Activated CD8-positive, alpha-beta memory T cell treated with anti-CD3 and anti-CD28 coated beads for 36 hours (primary cell): ENCODE measurements around the gene KBTBD4. TPM values are rescaled to one million over a fixed set of nuclear protein-coding genes. Genes with fewer than 3 reads are reported as not detected.

Experiments used
- CTCF ChIA-PET: fragments of 350-600 bp; sonication (Branson Sonifier 250); formaldehyde crosslinking; loops from one replicate; lab custom pipeline; 2021; ENCODE audit warnings: antibody characterized with exemption; lab: Charles Lee
- POLR2A ChIA-PET: fragments of 350-600 bp; sonication (Branson Sonifier 250); formaldehyde crosslinking; loops from one replicate; lab custom pipeline; 2021; ENCODE audit warnings: antibody characterized with exemption; lab: Charles Lee
- total RNA-seq, 2 experiments: library from RNA; stranded (reverse); gene quantifications; one replicate each; pipeline ENCODE4 v1.2.3, GENCODE V29; 2021

The KBTBD4 gene
- total RNA-seq, 2 experiments from 2014 or later = 19.5 to 20.3 TPM

- POLR2A ChIA-PET = no interaction called here
Observed at GRCh38 chr11:47593492-47593933, 14.7 kb upstream of the KBTBD4 start.

GRCh38 chr11:47592970-47593369, 14.2 kb upstream of the KBTBD4 start:
- ChIA-PET CTCF (no interaction called here), POLR2A (no interaction called here)

More at GRCh38 chr11:47593492-47593933, 14.7 kb upstream of the KBTBD4 start:
- CTCF ChIA-PET = no interaction called here

GRCh38 chr11:47592251-47592650, 13.5 kb upstream of the KBTBD4 start:
- POLR2A ChIA-PET = no interaction called here
- CTCF ChIA-PET = no interaction called here

DNA sequence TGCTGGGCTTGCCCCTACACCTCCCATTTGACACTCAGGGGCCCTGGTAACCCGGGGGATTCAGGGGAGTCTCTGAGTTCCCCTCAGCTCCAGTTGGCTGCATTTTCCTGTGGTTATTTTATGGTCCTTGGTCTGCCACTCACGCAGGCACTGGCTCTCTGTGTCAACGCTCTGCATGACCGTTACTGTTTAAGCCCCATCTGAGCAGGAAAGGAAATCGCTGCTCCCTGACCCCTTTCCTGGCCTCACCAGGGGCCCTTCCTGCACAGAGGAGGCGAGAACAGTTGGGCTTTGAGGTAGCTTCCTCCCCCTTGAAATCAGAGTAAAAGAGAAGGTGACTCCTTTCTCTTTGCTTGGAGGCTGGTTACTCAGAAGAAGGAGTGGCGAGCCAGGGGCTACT, 13.0 kb upstream of the KBTBD4 start:
- CTCF ChIA-PET = no interaction called here

DNA sequence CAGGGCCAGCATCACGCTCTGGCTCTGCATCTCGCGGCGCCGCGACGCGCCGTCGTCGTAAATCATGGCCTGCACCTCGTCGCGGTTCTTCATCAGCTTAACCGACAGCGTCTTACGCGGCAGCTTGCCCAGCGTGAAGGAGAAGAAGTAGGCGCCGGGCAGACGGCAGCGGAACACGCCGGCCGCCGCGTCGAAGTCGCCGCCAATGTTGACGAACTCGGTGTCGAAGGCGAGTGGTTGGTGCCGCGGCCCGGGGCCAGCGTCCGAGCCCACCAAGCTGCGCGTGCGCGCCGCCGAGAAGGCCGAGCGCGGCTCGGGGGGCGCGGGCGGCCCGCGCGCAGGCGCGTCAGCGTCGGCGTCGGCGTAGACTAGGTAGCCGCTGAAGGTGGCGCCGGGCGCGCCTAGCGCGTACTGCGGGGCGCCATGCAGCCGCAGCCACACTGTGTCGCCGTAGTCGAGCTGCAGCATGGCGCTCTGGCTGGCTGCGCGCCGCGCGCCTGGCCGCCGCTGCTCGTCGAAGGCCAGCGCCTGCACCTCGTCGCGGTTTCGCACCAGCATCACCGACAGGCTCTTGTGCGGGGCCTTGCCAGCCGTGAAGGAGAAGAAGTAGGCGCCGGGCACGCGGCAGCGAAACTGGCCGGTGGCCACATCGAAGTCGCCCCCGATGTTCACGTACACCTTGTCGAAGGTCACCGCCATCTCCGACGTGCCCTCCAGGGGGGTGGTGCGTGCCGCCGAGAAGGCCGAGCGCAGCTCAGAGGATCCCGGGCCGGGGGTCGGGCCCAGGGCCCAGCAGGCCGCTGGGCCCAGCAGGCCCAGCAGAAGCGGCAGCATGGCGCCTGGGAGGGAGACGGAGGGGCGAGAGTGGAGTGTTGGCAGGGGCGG, 11.4 kb upstream of the KBTBD4 start:
- ChIA-PET POLR2A (no interaction called here), CTCF (no interaction called here)

More for the DNA sequence above, 13.0 kb upstream of the KBTBD4 start:
- POLR2A ChIA-PET = no interaction called here

GRCh38 chr11:47589584-47589976, 10.8 kb upstream of the KBTBD4 start:
- POLR2A ChIA-PET = no interaction called here
- CTCF ChIA-PET = no interaction called here

DNA sequence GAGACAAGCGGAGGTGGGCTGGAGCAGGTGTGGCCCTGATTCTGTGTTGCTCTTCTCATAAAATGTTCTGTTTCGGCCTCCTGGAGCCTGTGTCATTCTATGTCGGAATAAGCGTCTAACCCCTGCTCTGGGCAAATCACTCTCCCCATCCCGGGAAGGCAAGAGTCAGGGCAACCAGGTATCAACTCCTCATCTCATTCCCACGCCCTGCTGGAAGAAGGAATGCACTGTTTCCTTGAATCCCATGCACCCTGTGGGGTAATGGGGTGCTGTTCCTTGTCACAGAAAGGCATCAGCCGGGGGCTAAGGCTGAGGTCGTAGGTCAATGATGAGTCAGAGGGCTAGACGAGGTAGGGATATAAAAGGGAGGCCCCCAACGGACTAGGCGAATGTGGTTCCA, 10.3 kb upstream of the KBTBD4 start:
- ChIA-PET POLR2A (no interaction called here), CTCF (no interaction called here)

DNA sequence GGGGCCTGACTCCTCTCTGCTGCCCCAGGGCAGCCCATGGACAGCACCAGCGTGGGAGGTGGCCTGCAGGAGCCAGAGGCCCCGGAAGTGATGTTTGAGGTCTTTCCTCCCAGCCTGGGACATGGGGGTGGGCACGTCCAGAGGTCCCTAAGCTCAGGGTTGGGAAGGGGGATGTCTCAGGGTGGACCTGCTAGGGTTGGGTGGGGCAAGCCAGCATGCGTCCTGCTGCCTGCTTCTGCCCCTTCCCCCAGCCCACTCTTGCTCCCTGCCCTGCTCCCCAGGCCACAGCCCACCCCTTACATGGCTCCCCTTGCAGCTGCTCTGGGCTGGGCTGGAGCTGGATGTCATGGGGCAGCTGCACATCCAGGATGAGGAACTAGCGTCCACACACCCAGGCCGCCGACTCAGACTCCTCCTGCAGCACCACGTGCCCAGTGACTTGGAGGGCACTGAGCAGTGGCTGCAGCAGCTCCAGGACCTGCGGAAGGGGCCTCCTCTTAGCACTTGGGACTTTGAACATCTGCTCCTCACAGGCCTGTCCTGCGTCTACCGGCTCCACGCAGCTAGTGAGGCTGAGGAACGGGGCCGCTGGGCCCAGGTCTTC, 9.1 kb upstream of the KBTBD4 start:
- CTCF ChIA-PET = no interaction called here
- POLR2A ChIA-PET = no interaction called here

DNA sequence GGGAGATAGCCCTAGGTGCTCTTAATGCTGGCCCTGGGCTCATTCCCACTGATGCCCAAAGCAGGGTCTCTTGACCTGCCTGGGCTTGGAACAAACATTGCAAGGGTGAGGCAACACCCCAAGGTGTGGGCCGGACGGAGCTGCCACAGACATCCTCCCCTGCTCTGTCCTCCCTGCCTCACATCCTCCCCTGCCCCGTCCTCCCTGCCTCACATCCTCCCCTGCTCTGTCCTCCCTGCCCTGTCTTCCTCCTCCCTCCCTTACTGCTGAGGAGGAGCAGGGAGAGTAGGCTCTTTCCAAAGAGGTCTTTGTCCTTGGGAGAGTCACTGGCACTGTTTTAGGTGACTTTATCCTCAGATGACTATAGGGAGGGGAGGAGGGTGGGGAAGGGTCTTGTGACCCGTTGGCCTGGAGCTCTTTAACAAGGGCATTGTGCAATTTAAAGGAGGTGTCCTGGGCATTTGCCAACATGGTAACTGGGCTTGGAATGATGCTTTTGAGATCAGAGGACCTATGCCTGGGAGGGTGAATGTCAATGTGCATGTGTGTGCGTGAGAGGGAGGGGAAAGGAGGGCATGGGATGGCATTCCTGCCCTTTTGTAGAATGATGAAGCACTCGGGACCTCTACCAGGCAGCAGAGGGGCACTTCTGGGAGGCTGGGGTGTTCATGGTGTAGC, 8.4 kb upstream of the KBTBD4 start:
- ChIA-PET POLR2A (no interaction called here), CTCF (no interaction called here)

DNA sequence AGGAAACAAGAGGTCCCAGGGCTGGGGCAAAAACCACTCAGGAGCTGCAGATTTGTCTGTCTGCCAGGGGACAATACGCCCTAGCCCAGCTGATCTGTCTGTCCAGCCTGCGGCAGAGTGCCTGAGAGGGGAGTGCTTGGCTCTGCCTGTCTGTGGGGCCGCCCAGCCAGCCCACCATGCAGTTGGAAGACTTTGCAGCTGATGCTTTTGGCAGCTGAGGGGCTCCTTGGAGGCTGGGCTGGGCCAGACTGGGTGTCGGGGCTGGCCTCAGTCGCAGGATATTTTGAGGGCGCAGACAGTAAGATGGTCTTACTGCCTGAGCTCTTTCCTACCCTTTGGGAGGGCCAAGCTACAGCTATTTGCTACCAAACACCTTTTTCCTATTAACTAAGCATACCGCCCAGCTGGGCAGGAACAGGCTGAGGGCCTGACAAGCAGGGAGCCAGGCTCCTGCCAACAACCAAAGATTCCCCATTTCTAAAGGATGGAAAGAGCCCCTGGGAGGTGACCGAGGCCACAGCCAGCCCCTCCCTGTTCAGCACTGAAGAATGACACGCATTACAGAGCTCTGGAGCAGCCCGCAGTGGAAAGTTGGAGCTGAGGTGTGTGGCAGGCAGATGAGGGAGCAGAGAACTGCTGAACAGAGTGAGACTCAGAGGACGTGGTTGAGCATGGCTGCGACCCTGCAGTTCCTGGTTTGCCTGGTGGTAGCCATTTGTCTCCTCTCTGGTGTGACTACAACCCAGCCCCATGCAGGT, 7.5 kb upstream of the KBTBD4 start, which contains the start of gene FAM180B:
TSS of gene FAM180B (plus strand) at position 581 of the 758 bp plus-strand sequence. CDS start at position 672, 91 bp downstream.
- ChIA-PET CTCF (no interaction called here), POLR2A (interaction anchor here (0.6 kb wide), 1 partner anchor 120 kb away, joined by 3 read pairs; no protein-coding TSS in a partner anchor)

GRCh38 chr11:47583844-47584243, 5.1 kb upstream of the KBTBD4 start:
- CTCF ChIA-PET = no interaction called here
- POLR2A ChIA-PET = no interaction called here

DNA sequence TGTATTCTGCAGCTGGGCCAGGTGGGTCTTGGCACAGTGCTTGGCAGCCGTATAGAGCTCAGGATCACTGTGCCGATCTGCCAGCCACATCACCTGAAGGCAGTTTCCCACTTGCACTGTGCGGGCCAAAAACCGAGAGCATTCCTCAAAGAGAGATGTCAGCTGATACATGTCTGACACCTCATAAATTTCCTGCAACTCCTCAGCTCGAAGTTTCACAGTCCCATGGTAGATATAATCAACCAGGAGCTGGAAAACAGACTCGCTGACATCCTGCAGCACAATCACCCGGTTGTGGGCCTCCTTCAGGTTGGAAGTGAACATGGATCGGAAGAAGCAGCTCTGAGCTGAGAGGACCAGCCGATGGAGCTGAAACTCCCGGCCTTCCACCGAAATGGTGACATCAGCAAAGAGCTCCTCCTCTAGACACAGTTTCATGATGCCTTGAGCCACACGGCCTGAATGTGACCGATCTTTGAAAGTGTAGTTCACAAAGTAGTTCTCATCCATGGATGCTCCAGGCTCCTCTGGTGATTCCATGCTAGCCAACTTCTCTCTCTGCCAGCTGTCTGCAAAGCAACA, 1.2 kb downstream of the KBTBD4 start:
- CTCF ChIA-PET = interaction anchor here (3.7 to 3.9 kb wide), 2 partner anchors 12 to 24 kb away, joined by 12 to 20 read pairs; partner anchors contain the start of genes CELF1 and PTPMT1

DNA sequence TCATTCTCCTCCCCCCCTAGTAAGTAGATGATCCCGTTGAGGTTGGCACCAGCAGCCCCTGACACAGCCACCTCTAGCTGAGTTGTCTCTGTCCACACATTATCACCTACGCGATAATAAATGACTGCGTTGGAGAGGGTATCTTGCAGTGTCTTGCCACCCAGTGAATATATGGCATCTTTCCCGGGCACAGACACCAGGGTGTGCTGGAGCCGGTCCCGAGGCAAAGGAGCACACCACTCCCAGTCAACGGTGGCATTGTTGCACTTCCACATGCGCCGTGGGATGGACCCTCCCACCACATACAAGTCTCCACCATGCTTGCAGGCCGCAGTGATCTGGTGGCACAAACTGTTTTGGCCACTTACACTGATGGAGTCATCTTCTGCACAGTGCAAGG, 5.4 kb downstream of the KBTBD4 start:
- ChIA-PET CTCF (no interaction called here), POLR2A (no interaction called here)

More for the DNA sequence above, 1.2 kb downstream of the KBTBD4 start:
- POLR2A ChIA-PET = interaction anchor here (0.7 to 3.5 kb wide), 3 partner anchors 9 to 71 kb away, joined by 3 to 19 read pairs (median 7); partner anchors contain the start of gene PTPMT1

DNA sequence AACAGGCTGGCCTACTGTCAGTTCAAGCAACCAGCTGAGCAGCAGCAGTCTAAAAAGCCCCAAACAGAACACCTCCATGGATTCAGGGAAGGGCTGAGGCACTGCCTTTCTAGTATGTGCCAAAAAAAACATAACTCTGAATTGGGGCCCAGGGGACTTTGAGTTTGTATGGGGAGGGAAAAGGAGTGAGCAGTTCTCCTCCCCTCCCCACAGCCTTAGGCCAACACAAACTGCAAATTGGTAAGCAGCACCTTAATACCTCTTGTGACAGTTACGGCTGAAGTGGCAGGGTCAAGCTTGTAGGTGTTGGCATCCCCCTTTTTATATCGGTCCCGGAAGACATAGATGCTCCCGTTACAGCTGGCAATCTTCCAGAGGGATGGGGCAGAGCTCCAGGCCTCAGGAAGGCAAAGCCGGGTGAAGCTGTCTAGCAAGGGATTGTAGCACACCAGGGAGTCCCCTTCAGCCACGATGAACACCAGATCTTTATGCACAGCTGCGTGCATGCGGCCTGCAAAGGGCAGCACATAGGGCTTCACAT, 6.0 kb downstream of the KBTBD4 start:
- ChIA-PET CTCF (interaction anchor here (0.9 kb wide), 1 partner anchor 20 kb away, joined by 3 read pairs; the partner anchor contains the start of gene CELF1), POLR2A (no interaction called here)

DNA sequence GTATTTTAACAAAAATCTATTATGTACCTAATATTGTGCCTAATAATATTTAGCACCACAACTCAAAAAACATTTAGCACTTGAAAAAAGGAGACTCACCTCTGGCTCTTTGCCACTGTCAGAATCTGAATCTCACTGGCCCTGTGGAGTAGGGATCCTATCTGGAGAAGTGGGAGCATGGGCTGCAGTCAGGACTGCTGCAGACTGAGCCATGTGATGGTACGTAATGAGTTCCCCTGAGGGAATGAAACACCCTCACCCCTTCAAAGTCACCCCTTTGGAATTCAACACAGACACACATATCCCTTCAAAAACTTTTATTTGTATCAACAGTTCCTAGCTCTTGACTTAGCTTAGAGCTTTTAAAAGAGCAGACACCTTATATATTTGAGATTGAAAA, 6.9 kb downstream of the KBTBD4 start:
- ChIA-PET POLR2A (no interaction called here), CTCF (no interaction called here)

DNA sequence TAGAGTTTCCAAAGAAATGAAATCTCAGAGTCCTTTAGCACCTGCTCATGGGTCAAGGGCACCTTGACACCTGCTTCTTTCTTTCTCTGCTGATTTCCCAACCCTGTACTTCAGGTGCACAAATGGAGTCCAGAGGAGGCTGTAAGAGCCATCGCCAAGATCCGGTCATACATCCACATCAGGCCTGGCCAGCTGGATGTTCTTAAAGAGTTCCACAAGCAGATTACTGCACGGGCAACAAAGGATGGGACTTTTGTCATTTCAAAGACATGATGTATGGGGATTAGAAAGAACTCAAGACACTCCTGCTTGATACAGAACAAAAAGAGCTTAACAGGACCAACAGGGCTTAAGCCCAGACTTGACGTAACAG, 7.4 kb downstream of the KBTBD4 start:
- POLR2A ChIA-PET = no interaction called here
- CTCF ChIA-PET = no interaction called here

DNA sequence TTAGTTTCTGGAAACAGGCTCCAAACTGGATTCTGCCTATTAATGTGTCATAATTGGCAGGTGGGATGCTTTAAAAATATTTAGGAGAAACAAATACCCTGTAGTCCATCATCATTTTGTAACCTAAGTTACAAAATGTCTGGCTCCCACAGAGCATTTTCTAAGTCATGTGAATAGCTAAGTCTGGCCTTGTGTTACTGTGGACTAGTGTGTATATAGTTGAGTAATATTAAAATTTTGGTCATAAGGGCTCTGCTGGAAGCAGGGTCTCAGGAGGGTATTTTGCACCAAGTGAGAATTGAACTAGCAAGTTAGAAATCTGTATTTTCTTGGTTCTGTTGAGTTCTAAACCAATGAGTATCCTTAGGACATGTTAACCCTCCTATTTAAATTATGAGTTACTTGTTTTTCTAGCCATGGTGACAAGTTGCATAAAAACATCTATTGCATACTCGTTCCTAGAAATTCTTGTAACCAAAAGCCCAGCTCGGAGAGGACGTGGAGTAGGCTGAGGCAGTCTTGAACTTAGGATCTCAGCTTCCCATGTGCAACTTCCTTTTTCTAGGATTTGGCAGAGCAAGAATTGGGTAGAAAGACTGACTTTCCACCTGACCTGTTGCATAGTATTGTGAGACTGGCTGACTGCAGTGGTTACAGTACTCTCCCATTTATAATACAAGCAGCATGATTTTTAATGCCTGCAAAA, 8.0 kb downstream of the KBTBD4 start:
- POLR2A ChIA-PET = interaction anchor here (0.6 kb wide), 2 partner anchors 77 to 90 kb away, joined by 5 to 8 read pairs; no protein-coding TSS in a partner anchor

DNA sequence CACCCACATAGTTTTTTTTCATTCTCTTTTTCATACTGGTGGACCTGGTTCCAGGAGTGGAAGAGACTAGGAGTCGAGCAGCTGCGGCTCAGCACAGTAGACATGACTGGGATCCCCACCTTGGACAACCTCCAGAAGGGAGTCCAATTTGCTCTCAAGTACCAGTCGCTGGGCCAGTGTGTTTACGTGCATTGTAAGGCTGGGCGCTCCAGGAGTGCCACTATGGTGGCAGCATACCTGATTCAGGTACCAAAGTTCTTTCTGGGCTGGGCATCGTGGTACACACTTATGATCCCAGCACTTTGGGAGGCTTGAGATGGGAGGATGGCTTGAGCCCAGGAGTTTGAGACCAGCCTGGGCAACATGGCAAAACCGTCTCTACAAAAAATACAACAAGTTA, 9.1 kb downstream of the KBTBD4 start:
- ChIA-PET CTCF (no interaction called here), POLR2A (interaction anchor here (1.9 kb wide), 1 partner anchor 8 kb away, joined by 7 read pairs; no protein-coding TSS in a partner anchor)

More for the DNA sequence above, 8.0 kb downstream of the KBTBD4 start:
- CTCF ChIA-PET = interaction anchor here (0.7 kb wide), 1 partner anchor 34 kb away, joined by 3 read pairs; no protein-coding TSS in a partner anchor
